SKM-1 treated with dmso at 0.1 percent for 144 hours (cell line): ENCODE data around the gene RUNX3.

Experiments
- DNase-seq: peaks from one replicate; lab custom pipeline; 2025; ENCODE audit not compliant: unreplicated experiment; lab: John Stamatoyannopoulos, UW

The RUNX3 gene

GRCh38 chr1:24948079-24948827 lies 18.2 kb upstream of the RUNX3 start:
- no peak for DNase-seq

GRCh38 chr1:24946861-24947658 lies 17.0 kb upstream of the RUNX3 start:
- DNase-seq: no peak

GRCh38 chr1:24945354-24946326 lies 15.6 kb upstream of the RUNX3 start:
- DNase-seq: no peak

GRCh38 chr1:24944318-24944717 lies 14.2 kb upstream of the RUNX3 start:
- DNase-seq: no peak

- DNase-seq: no peak
These were observed 12.7 kb upstream of the RUNX3 start for GRCh38 chr1:24942789-24943188.

- no peak for DNase-seq
These were observed 11.5 kb upstream of the RUNX3 start for GRCh38 chr1:24941564-24941963.

- no peak for DNase-seq
These were observed 10.2 kb upstream of the RUNX3 start for GRCh38 chr1:24940231-24940630.

- DNase-seq: no peak
These were observed 9.7 kb upstream of the RUNX3 start for GRCh38 chr1:24939675-24940193.

- no peak for DNase-seq
These were observed 9.1 kb upstream of the RUNX3 start for GRCh38 chr1:24939040-24939674.

- no peak for DNase-seq
These were observed 8.2 kb upstream of the RUNX3 start for GRCh38 chr1:24938276-24938675.

GRCh38 chr1:24936684-24937083 lies 6.6 kb upstream of the RUNX3 start:
- no peak for DNase-seq

GRCh38 chr1:24935615-24936484 lies 5.8 kb upstream of the RUNX3 start:
- no peak for DNase-seq

- no peak for DNase-seq
These were observed 5.1 kb upstream of the RUNX3 start for GRCh38 chr1:24935196-24935526.

- DNase-seq: no peak
These were observed 4.5 kb upstream of the RUNX3 start for GRCh38 chr1:24934310-24935195.

- no peak for DNase-seq
These were observed 3.4 kb upstream of the RUNX3 start for GRCh38 chr1:24933468-24933867.

- DNase-seq: no peak
These were observed 2.7 kb upstream of the RUNX3 start for GRCh38 chr1:24932725-24933294.

- peak; percentile 35 for DNase-seq
These were observed 2.2 kb upstream of the RUNX3 start for GRCh38 chr1:24932284-24932683.

GRCh38 chr1:24931468-24932231 lies 1.6 kb upstream of the RUNX3 start:
- no peak for DNase-seq
